ENCODE data around the gene SC5D.

Gene SC5D

DNA sequence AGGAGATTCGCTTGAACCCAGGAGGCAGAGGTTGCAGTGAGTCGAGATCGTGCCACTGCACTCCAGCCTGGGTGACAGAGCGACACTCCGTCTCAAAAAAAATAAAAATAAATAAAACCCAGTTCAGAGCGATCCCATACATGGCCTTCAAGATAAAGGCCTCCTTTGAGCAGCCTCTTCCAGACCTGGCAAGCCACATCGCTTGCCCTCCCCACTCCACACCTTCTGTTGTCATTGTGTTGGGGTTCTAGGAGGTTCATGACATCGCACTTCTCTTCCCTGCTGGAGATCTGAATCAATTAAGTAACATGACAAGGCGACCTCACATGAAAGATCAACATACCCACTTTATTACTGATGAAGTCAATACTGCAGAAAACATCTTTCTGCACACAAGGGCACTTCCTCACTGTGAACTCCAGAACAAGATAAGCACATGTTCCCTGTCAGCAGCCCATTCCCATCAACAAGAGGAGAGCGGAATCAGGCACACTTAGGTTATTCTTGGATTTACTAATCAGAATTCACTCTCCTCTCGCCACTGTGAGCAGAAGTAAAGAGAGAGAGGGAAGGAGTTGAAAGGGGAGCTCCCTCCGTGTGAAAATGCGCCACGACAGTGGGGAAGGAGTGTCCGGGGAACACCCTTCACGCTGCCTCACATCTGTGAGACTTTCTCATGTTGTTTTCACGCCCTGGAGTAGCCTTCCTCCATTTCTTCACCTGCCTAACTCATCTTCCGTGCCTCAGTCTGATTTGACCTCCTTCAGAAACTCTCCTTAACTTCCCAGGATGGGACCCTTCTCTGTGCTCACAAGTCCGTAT is 38.3 kb downstream of the SC5D start:
- no peaks in the 10 kb centered on the region for H3K9me3 ChIP-seq (ENCODE audit: control insufficient read depth, low read length)
- H3K4me1 ChIP-seq (ENCODE audit: control insufficient read depth, insufficient read depth, low read length): no peaks in the 10 kb centered on the region
- H3K36me3 ChIP-seq (ENCODE audit: control insufficient read depth, insufficient read depth, low read length, severe bottlenecking): no peaks in the 10 kb centered on the region
- H3K4me3 ChIP-seq (ENCODE audit: low read length): no peak overlapping the region
- no peak for DNase-seq (ENCODE audit: low read depth)
- peaks cover 65% of the 10 kb centered on the region for H3K27me3 ChIP-seq (replicated peaks; ENCODE audit: control insufficient read depth, insufficient read depth, low read length)
- H3K9ac ChIP-seq (ENCODE audit: low read length): no peak overlapping the region

DNA sequence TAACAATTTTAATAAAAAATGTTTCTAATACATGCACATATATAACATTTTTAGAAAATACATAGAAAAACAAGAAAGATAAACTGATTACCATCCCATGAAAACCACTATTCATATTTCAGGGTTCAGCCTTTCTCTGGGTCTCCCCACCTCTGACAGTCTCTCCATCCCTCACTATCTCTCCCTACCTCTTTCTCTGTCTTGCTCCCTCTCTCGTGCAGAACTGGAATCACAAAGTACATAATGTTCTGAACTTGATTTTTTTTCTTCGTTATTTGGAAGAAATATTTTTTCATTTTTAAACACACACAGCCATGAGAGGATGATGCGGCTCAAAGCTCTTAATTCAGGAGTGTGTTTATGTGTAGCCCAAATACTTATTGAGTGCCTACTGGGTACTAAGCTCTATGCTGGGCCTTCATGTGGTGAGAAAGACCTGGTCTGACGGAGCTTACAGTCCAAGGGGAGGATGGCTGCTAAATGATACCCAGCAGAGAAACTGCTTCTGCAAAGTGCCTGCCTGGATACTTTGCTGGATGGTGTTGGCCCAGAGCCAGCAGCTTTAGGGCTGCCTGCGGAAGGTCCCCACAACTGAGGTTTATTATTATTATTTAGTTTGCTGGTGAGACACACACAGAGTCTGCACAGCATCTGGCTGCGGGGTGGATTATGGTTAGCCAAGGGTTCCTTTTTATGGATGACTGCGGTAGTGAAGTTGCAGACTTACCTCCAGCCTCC is 42.6 kb downstream of the SC5D start:
- Histone ChIP-seq H3K9me3 (ENCODE audit: control insufficient read depth, low read length) (no peaks in the 10 kb centered on the region), H3K4me3 (ENCODE audit: low read length) (no peak overlapping the region), H3K27me3 (replicated peaks; ENCODE audit: control insufficient read depth, insufficient read depth, low read length) (peaks cover 66% of the 10 kb centered on the region), H3K4me1 (ENCODE audit: control insufficient read depth, insufficient read depth, low read length) (peaks cover 5% of the 10 kb centered on the region), H3K36me3 (ENCODE audit: control insufficient read depth, insufficient read depth, low read length, severe bottlenecking) (no peaks in the 10 kb centered on the region), H3K9ac (ENCODE audit: low read length) (no peak overlapping the region)
- DNase-seq (ENCODE audit: low read depth): peak; percentile 11

DNA sequence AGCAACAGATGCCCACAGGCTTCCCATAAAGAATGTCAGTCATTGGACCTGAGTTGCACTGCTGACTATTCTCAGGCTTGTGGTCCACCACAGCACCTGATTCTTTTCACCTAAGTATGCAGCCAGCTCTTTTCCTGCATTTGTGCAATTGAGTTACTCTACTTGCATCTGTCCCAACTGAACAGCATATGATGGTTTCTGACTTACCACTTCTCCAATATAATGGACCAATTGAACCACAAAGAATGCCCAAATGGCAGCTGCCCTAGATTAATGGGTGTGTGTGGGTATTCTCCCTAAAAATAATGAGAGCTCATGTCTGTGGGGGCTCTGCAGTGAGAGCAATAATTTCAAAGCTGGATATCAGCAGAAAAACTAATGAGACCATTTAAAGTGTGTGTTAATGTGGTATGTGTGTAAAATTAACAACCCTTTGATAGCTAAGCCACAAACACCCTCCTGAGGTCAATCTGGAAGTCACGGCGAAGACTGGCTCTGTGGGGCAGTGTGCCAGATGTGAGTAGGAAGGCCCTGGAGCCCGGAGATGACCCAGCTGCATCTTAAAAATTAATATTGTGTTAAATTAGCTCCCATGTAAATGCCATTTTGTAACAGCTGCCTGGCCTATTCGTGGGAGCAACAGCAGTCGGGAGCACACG is 43.8 kb downstream of the SC5D start:
- no peak overlapping the region for H3K4me3 ChIP-seq (ENCODE audit: low read length)
- H3K9me3 ChIP-seq (ENCODE audit: control insufficient read depth, low read length): no peaks in the 10 kb centered on the region
- peaks cover 5% of the 10 kb centered on the region for H3K4me1 ChIP-seq (ENCODE audit: control insufficient read depth, insufficient read depth, low read length)
- DNase-seq (ENCODE audit: low read depth): no peak
- no peaks in the 10 kb centered on the region for H3K36me3 ChIP-seq (ENCODE audit: control insufficient read depth, insufficient read depth, low read length, severe bottlenecking)
- H3K27me3 ChIP-seq (replicated peaks; ENCODE audit: control insufficient read depth, insufficient read depth, low read length): peaks cover 59% of the 10 kb centered on the region
- no peak overlapping the region for H3K9ac ChIP-seq (ENCODE audit: low read length)

DNA sequence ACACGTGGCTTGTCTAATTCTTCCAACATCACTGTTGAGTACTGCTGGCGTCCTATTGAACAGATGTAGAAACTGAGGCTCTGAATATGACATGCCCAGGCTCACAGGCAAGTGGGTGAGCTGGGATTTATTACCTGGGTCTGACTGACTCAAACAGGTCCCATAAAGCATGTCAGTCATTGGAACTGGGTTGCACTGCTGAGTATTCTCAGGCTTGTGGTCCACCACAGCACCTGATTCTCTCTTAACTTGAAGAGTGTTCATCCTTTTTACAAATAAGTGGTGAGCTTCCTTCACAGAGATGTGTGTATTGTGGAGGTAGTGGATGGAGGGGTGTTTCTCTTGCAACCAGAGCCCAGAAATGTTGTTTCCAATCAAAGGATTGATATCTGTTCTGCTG is 44.5 kb downstream of the SC5D start:
- peaks cover 5% of the 10 kb centered on the region for H3K4me1 ChIP-seq (ENCODE audit: control insufficient read depth, insufficient read depth, low read length)
- H3K36me3 ChIP-seq (ENCODE audit: control insufficient read depth, insufficient read depth, low read length, severe bottlenecking): no peaks in the 10 kb centered on the region
- H3K9me3 ChIP-seq (ENCODE audit: control insufficient read depth, low read length): no peaks in the 10 kb centered on the region
- DNase-seq (ENCODE audit: low read depth): no peak
- H3K27me3 ChIP-seq (replicated peaks; ENCODE audit: control insufficient read depth, insufficient read depth, low read length): peaks cover 54% of the 10 kb centered on the region
- no peak overlapping the region for H3K4me3 ChIP-seq (ENCODE audit: low read length)
- no peak overlapping the region for H3K9ac ChIP-seq (ENCODE audit: low read length)

GRCh38 chr11:121337740-121338272 is 45.2 kb downstream of the SC5D start:
- Histone ChIP-seq H3K4me3 (ENCODE audit: low read length) (no peak overlapping the region), H3K9me3 (ENCODE audit: control insufficient read depth, low read length) (no peaks in the 10 kb centered on the region), H3K36me3 (ENCODE audit: control insufficient read depth, insufficient read depth, low read length, severe bottlenecking) (no peaks in the 10 kb centered on the region), H3K27me3 (replicated peaks; ENCODE audit: control insufficient read depth, insufficient read depth, low read length) (peaks cover 49% of the 10 kb centered on the region), H3K4me1 (ENCODE audit: control insufficient read depth, insufficient read depth, low read length) (peaks cover 5% of the 10 kb centered on the region), H3K9ac (ENCODE audit: low read length) (no peak overlapping the region)
- DNase-seq (ENCODE audit: low read depth): no peak

- Histone ChIP-seq H3K9ac (ENCODE audit: low read length) (no peak overlapping the region), H3K4me1 (ENCODE audit: control insufficient read depth, insufficient read depth, low read length) (peaks cover 5% of the 10 kb centered on the region), H3K27me3 (replicated peaks; ENCODE audit: control insufficient read depth, insufficient read depth, low read length) (peaks cover 43% of the 10 kb centered on the region), H3K4me3 (ENCODE audit: low read length) (no peak overlapping the region), H3K9me3 (ENCODE audit: control insufficient read depth, low read length) (no peaks in the 10 kb centered on the region), H3K36me3 (ENCODE audit: control insufficient read depth, insufficient read depth, low read length, severe bottlenecking) (no peaks in the 10 kb centered on the region)
- no peak for DNase-seq (ENCODE audit: low read depth)
These were observed 46.0 kb downstream of the SC5D start for GRCh38 chr11:121338536-121338935.

- no peak for DNase-seq (ENCODE audit: low read depth)
- no peak overlapping the region for H3K9ac ChIP-seq (ENCODE audit: low read length)
- peaks cover 5% of the 10 kb centered on the region for H3K4me1 ChIP-seq (ENCODE audit: control insufficient read depth, insufficient read depth, low read length)
- no peaks in the 10 kb centered on the region for H3K36me3 ChIP-seq (ENCODE audit: control insufficient read depth, insufficient read depth, low read length, severe bottlenecking)
- no peaks in the 10 kb centered on the region for H3K9me3 ChIP-seq (ENCODE audit: control insufficient read depth, low read length)
- H3K4me3 ChIP-seq (ENCODE audit: low read length): no peak overlapping the region
- H3K27me3 ChIP-seq (replicated peaks; ENCODE audit: control insufficient read depth, insufficient read depth, low read length): peaks cover 31% of the 10 kb centered on the region
These were observed 47.5 kb downstream of the SC5D start for GRCh38 chr11:121340032-121340580.

DNA sequence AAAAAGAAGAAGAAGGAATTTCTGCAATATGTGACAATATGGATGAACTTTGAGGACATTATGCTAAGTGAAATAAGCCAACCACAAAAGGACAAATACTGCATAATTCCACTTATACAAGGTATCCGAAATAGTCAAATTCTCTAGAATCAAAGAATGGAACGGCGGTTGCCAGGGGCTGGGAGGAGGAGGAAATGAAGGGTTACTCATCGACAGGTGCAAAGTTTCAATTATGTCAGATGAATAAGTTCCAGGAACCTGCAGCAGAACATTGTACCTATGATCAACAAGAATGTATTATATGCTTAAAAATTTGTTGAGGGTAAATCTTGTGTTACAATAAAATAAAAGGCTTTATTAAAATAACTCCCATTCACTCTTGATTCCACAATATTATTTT is 49.0 kb downstream of the SC5D start:
- no peak for DNase-seq (ENCODE audit: low read depth)
- Histone ChIP-seq H3K27me3 (replicated peaks; ENCODE audit: control insufficient read depth, insufficient read depth, low read length) (peaks cover 34% of the 10 kb centered on the region), H3K9me3 (ENCODE audit: control insufficient read depth, low read length) (no peaks in the 10 kb centered on the region), H3K9ac (ENCODE audit: low read length) (no peak overlapping the region), H3K4me1 (ENCODE audit: control insufficient read depth, insufficient read depth, low read length) (peaks cover 5% of the 10 kb centered on the region), H3K4me3 (ENCODE audit: low read length) (no peak overlapping the region), H3K36me3 (ENCODE audit: control insufficient read depth, insufficient read depth, low read length, severe bottlenecking) (no peaks in the 10 kb centered on the region)

DNA sequence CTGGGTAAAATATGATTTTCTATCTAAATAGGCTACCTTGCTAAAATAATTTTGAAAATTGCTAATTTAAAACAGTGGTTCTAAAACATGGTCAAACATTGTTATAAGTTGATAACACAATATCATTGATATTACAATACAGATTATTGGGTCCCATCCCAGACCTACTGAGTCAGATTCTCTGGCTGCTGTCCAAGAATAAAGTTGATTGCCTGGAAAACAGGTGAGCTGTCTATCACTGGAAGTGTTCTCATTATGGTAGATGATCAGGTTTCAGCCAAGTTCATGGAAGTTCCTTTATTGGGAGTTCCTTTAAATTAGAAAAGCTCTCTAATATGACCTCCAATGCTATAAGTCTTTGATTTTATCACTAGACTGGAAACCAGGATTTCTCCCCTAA is 52.3 kb downstream of the SC5D start:
- no peak overlapping the region for H3K9ac ChIP-seq (ENCODE audit: low read length)
- H3K4me3 ChIP-seq (ENCODE audit: low read length): no peak overlapping the region
- H3K4me1 ChIP-seq (ENCODE audit: control insufficient read depth, insufficient read depth, low read length): no peaks in the 10 kb centered on the region
- DNase-seq (ENCODE audit: low read depth): no peak
- no peaks in the 10 kb centered on the region for H3K36me3 ChIP-seq (ENCODE audit: control insufficient read depth, insufficient read depth, low read length, severe bottlenecking)
- H3K9me3 ChIP-seq (ENCODE audit: control insufficient read depth, low read length): no peaks in the 10 kb centered on the region
- peaks cover 47% of the 10 kb centered on the region for H3K27me3 ChIP-seq (replicated peaks; ENCODE audit: control insufficient read depth, insufficient read depth, low read length)

GRCh38 chr11:121347094-121347493 is 54.5 kb downstream of the SC5D start:
- Histone ChIP-seq H3K9me3 (ENCODE audit: control insufficient read depth, low read length) (no peaks in the 10 kb centered on the region), H3K4me1 (ENCODE audit: control insufficient read depth, insufficient read depth, low read length) (peaks cover 6% of the 10 kb centered on the region), H3K4me3 (ENCODE audit: low read length) (no peak overlapping the region), H3K27me3 (replicated peaks; ENCODE audit: control insufficient read depth, insufficient read depth, low read length) (peaks cover 50% of the 10 kb centered on the region), H3K9ac (ENCODE audit: low read length) (no peak overlapping the region), H3K36me3 (ENCODE audit: control insufficient read depth, insufficient read depth, low read length, severe bottlenecking) (no peaks in the 10 kb centered on the region)
- no peak for DNase-seq (ENCODE audit: low read depth)

GRCh38 chr11:121347813-121348212 is 55.2 kb downstream of the SC5D start:
- H3K9ac ChIP-seq (ENCODE audit: low read length): no peak overlapping the region
- peaks cover 6% of the 10 kb centered on the region for H3K4me1 ChIP-seq (ENCODE audit: control insufficient read depth, insufficient read depth, low read length)
- H3K9me3 ChIP-seq (ENCODE audit: control insufficient read depth, low read length): no peaks in the 10 kb centered on the region
- no peaks in the 10 kb centered on the region for H3K36me3 ChIP-seq (ENCODE audit: control insufficient read depth, insufficient read depth, low read length, severe bottlenecking)
- H3K4me3 ChIP-seq (ENCODE audit: low read length): no peak overlapping the region
- DNase-seq (ENCODE audit: low read depth): no peak
- peaks cover 50% of the 10 kb centered on the region for H3K27me3 ChIP-seq (replicated peaks; ENCODE audit: control insufficient read depth, insufficient read depth, low read length)
